Measurements from ENCODE around the gene PEG3. TPM values are rescaled to one million over a fixed set of nuclear protein-coding genes. Genes with fewer than 3 reads are reported as not detected.

PEG3 gene
- total and polyA plus RNA-seq, 2 of the 13 experiments (the other 11 are each of a cell fraction or from before 2014, with no cell fraction given): 217 to 394 TPM

DNA sequence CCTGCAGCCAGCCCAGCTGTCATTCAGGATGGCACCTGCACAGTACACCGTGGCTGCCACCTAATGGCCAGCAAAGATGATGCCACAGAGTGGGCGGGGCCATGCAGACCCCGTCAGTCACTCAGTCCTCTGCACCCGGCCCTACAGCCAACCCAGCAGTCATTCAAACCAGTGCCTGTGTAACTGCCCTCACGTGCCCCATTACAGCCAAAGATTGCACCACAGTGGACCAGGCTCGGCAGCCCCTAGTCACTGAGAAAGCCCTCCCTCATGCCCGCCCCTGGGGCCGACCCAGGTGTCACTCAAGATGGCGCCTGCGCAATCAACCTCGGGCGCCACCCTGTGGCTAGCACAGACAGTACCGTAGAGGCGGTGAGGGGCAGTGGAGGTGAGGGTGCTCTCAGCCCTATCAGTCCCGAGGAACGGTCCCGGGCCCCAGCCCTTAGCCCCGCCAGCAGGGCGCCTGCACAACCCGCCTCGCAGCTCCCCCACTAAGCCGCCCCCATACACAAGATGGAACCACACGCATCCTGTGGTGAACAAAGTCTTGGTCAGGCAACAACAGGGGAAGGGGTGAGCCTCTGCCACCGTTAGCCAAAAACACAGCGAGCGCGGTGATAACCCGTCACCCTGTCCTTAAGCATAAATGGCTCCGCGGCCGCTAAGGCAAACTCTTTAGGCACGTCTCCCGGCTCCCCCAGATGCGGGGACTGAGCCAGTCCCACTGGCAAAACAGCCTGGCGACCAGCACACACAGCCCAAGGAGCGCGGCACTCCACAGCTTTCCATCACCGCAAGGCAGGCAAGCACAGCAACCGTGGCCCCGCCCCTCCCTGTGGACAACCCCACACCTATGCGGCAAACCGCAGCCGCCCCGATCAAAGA lies 2.3 kb downstream of the PEG3 start (continued):
- TF ChIP-seq GATAD1 (CRISPR knock-in tag; IDR thresholded peaks at IDR 0.05) (0 out of 2 replicates have a peak, but pooled peaks have one; percentile 8), MLLT10 (CRISPR knock-in tag; IDR thresholded peaks at IDR 0.05) (peak; percentile 35; the same call in 1 of the 2 replicates), POLR2A (IDR thresholded peaks at IDR 0.05; ENCODE audit: insufficient read depth in 1 of 2, low read depth in 2 of 2, low read length in 2 of 2) (peak in 1 of 2 experiments; percentile 40; a peak in 3 of 4 replicates), KAT8 (CRISPR knock-in tag; IDR thresholded peaks at IDR 0.05) (0 out of 2 replicates have a peak, but pooled peaks have one; percentile 10), ZNF430 (CRISPR knock-in tag; IDR thresholded peaks at IDR 0.05) (peak; percentile 34; the same call in 1 of the 2 replicates), ZNF577 (CRISPR knock-in tag; IDR thresholded peaks at IDR 0.05; ENCODE audit: borderline replicate concordance, low read depth) (no peak), ZKSCAN5 (CRISPR knock-in tag; IDR thresholded peaks at IDR 0.05) (no peak), CHCHD3 (CRISPR knock-in tag; IDR thresholded peaks at IDR 0.05) (0 out of 2 replicates have a peak, but pooled peaks have one; percentile 28), TAF1 (CRISPR knock-in tag; IDR thresholded peaks at IDR 0.05) (peak; percentile 25; the same call in 1 of the 2 replicates), BHLHE40 (IDR thresholded peaks at IDR 0.05; ENCODE audit: low read length) (peak; percentile 82), ZNF547 (CRISPR knock-in tag; IDR thresholded peaks at IDR 0.05) (0 out of 2 replicates have a peak, but pooled peaks have one; percentile 18), DNMT3B (CRISPR knock-in tag; conservative IDR thresholded peaks at IDR 0.05) (no peak), TBX2 (CRISPR knock-in tag; IDR thresholded peaks at IDR 0.05; ENCODE audit: borderline replicate concordance) (no peak), TBL1XR1 (IDR thresholded peaks at IDR 0.05; ENCODE audit: borderline replicate concordance, low read length, partially characterized antibody) (peak; percentile 28), YY1 (IDR thresholded peaks at IDR 0.05; ENCODE audit: insufficient read depth, insufficient replicate concordance, low read depth, low read length) (peak; percentile 87), CBX1 (IDR thresholded peaks at IDR 0.05; ENCODE audit: low read depth) (no peak), ZNF468 (CRISPR knock-in tag; IDR thresholded peaks at IDR 0.05) (peak; percentile 53; the same call in 1 of the 2 replicates), SAP130 (CRISPR knock-in tag; IDR thresholded peaks at IDR 0.05; ENCODE audit: low read depth) (peak; percentile 39; the same call in 1 of the 2 replicates), SIX4 (CRISPR knock-in tag; IDR thresholded peaks at IDR 0.05) (0 out of 2 replicates have a peak, but pooled peaks have one; percentile 18), ZNF607 (CRISPR knock-in tag; IDR thresholded peaks at IDR 0.05; ENCODE audit: borderline replicate concordance) (peak; percentile 64; the same call in 1 of the 2 replicates)
- TF ChIP-seq, protein P1, sequence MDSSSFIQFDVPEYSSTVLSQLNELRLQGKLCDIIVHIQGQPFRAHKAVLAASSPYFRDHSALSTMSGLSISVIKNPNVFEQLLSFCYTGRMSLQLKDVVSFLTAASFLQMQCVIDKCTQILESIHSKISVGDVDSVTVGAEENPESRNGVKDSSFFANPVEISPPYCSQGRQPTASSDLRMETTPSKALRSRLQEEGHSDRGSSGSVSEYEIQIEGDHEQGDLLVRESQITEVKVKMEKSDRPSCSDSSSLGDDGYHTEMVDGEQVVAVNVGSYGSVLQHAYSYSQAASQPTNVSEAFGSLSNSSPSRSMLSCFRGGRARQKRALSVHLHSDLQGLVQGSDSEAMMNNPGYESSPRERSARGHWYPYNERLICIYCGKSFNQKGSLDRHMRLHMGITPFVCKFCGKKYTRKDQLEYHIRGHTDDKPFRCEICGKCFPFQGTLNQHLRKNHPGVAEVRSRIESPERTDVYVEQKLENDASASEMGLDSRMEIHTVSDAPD (CRISPR knock-in tag; IDR thresholded peaks at IDR 0.05): 0 out of 2 replicates have a peak, but pooled peaks have one; percentile 17
- TF ChIP-seq, protein P2, sequence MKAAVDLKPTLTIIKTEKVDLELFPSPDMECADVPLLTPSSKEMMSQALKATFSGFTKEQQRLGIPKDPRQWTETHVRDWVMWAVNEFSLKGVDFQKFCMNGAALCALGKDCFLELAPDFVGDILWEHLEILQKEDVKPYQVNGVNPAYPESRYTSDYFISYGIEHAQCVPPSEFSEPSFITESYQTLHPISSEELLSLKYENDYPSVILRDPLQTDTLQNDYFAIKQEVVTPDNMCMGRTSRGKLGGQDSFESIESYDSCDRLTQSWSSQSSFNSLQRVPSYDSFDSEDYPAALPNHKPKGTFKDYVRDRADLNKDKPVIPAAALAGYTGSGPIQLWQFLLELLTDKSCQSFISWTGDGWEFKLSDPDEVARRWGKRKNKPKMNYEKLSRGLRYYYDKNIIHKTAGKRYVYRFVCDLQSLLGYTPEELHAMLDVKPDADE (CRISPR knock-in tag; IDR thresholded peaks at IDR 0.05): 0 out of 2 replicates have a peak, but pooled peaks have one; percentile 53
- TF ChIP-seq, protein P3, sequence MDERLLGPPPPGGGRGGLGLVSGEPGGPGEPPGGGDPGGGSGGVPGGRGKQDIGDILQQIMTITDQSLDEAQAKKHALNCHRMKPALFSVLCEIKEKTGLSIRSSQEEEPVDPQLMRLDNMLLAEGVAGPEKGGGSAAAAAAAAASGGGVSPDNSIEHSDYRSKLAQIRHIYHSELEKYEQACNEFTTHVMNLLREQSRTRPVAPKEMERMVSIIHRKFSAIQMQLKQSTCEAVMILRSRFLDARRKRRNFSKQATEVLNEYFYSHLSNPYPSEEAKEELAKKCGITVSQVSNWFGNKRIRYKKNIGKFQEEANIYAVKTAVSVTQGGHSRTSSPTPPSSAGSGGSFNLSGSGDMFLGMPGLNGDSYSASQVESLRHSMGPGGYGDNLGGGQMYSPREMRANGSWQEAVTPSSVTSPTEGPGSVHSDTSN (CRISPR knock-in tag; IDR thresholded peaks at IDR 0.05): peak; percentile 81

All from HepG2 (cell line).